Trophoblast cell (in vitro differentiated cells and primary cell): ENCODE measurements around the gene DLK2.
A peak's percentile ranks its signal among the peaks of the same experiment; 100 is the strongest.
"Not testable (repeated sequence)": the region's sequence is repeated elsewhere in the genome, so short reads cannot be mapped to it uniquely, and the experiment has no call there.

Experiments used
- DNase-seq, 2 donors: peaks; one replicate each; pipeline ENCODE4 v3.0.0-alpha.2; 2016
- H2AFZ ChIP-seq: 2 replicates; pipeline ENCODE4 v1.6.1; 2013; ENCODE audit warnings: low read length, moderate library complexity, mild to moderate bottlenecking; ENCODE audit not compliant: insufficient read depth, poor library complexity
- H2AK5ac ChIP-seq: 2 replicates; pipeline ENCODE4 v1.6.1; 2013; ENCODE audit warnings: mild to moderate bottlenecking, low read length
- H2BK120ac ChIP-seq: 2 replicates; pipeline ENCODE4 v1.6.1; 2013; ENCODE audit warnings: low read length, mild to moderate bottlenecking, moderate library complexity; ENCODE audit not compliant: insufficient read depth, poor library complexity
- H2BK12ac ChIP-seq: 2 replicates; pipeline ENCODE4 v1.6.1; 2013; ENCODE audit warnings: mild to moderate bottlenecking, low read length, moderate library complexity
- H2BK5ac ChIP-seq: 2 replicates; pipeline ENCODE4 v1.6.1; 2013; ENCODE audit warnings: low read length, low read depth, moderate library complexity, mild to moderate bottlenecking; ENCODE audit not compliant: poor library complexity
- H3K14ac ChIP-seq: 2 replicates; pipeline ENCODE4 v1.6.1; 2013; ENCODE audit warnings: mild to moderate bottlenecking, low read length
- H3K18ac ChIP-seq: 2 replicates; pipeline ENCODE4 v1.6.1; 2013; ENCODE audit warnings: mild to moderate bottlenecking, low read length
- H3K23ac ChIP-seq: 2 replicates; pipeline ENCODE4 v1.6.1; 2013; ENCODE audit warnings: low read length
- H3K27ac ChIP-seq: 2 replicates; pipeline ENCODE4 v1.5.1; 2013; ENCODE audit warnings: low read depth, mild to moderate bottlenecking, inconsistent platforms, low read length, moderate library complexity
- H3K27me3 ChIP-seq: 2 replicates; pipeline ENCODE4 v1.6.1; 2013; ENCODE audit warnings: inconsistent platforms, mild to moderate bottlenecking, low read length, moderate library complexity; ENCODE audit not compliant: insufficient read depth
- H3K36me3 ChIP-seq, 2 experiments: 1 replicate in 1 of 2; 2 replicates in 1 of 2; pipeline ENCODE4 v1.6.1; 2013; ENCODE audit warnings: low read length in 2 of 2, mild to moderate bottlenecking in 2 of 2, moderate library complexity in 1 of 2; ENCODE audit not compliant: insufficient read depth in 2 of 2, control insufficient read depth in 1 of 2
- H3K4ac ChIP-seq: 2 replicates; pipeline ENCODE4 v1.6.1; 2013; ENCODE audit warnings: low read depth, mild to moderate bottlenecking, low read length, moderate library complexity
- H3K4me1 ChIP-seq, 2 experiments: 1 replicate in 1 of 2; 2 replicates in 1 of 2; pipeline ENCODE4 v1.6.1; 2013; ENCODE audit warnings: low read length in 2 of 2, mild to moderate bottlenecking in 2 of 2, moderate library complexity in 1 of 2; ENCODE audit not compliant: insufficient read depth in 2 of 2, control insufficient read depth in 1 of 2
- H3K4me2 ChIP-seq: 2 replicates; pipeline ENCODE4 v1.6.1; 2013; ENCODE audit warnings: inconsistent platforms, mild to moderate bottlenecking, low read length, moderate library complexity
- H3K4me3 ChIP-seq: 2 replicates; pipeline ENCODE4 v1.5.1; 2013; ENCODE audit warnings: mild to moderate bottlenecking, low read depth, low read length, inconsistent platforms
- H3K79me1 ChIP-seq: one replicate; pipeline ENCODE4 v1.6.1; 2013; ENCODE audit warnings: low read length
- H3K79me2 ChIP-seq: 2 replicates; pipeline ENCODE4 v1.6.1; 2013; ENCODE audit warnings: low read length, mild to moderate bottlenecking; ENCODE audit not compliant: control insufficient read depth, insufficient read depth, poor library complexity
- H3K9ac ChIP-seq: 2 replicates; pipeline ENCODE4 v1.6.1; 2013; ENCODE audit warnings: mild to moderate bottlenecking, low read length
- H3K9me3 ChIP-seq: 2 replicates; pipeline ENCODE4 v1.6.1; 2013; ENCODE audit warnings: low read depth, mild to moderate bottlenecking, control low read depth, inconsistent platforms, low read length; ENCODE audit not compliant: insufficient read depth
- H4K12ac ChIP-seq: 2 replicates; pipeline ENCODE4 v1.6.1; 2013; ENCODE audit warnings: low read depth, mild to moderate bottlenecking, low read length, moderate library complexity
- H4K8ac ChIP-seq: 2 replicates; pipeline ENCODE4 v1.6.1; 2013; ENCODE audit warnings: low read depth, mild to moderate bottlenecking, low read length, moderate library complexity
- H4K91ac ChIP-seq: one replicate; pipeline ENCODE4 v1.6.1; 2013; ENCODE audit warnings: low read depth, mild to moderate bottlenecking, low read length, moderate library complexity
- WGBS: extraction: QIAGEN DNeasy Blood & Tissue Kit; methylation state at CpG from one replicate; pipeline ENCODE4 v1.1.7; 2013; ENCODE audit warnings: missing lambda C conversion rate; ENCODE audit not compliant: insufficient read length, insufficient coverage; ENCODE audit errors: extremely low coverage; 5-methylcytosine and 5-hydroxymethylcytosine counted together

The DLK2 gene

DNA sequence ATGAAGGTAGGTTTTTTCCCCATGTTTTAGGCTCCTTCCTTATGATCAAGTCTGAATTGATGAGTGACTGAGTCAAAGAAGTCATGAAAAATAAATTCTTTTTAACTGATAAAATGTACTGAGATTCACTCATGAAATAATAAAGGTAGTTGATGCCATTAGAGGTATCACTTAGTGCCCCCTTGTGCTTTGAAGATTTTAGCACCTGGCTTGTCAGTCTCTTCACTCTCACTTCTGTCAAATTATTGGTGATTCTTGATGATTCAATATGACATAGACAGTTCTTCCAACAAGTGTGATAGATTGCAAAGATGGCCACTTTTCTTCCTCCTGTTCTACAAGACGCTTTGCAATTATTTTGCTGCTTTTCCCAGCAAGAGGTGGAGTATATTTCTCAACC, 4.2 kb upstream of the DLK2 start:
- H3K4ac ChIP-seq = no peak overlapping the region
- H3K27ac ChIP-seq = no peak overlapping the region
- peaks cover 3 to 4% of the 10 kb centered on the region in 2 experiments for H3K4me1 ChIP-seq
- no peak overlapping the region for H3K9ac ChIP-seq
- no peak overlapping the region for H3K18ac ChIP-seq
- H3K9me3 ChIP-seq = peaks cover 2% of the 10 kb centered on the region
- H3K27me3 ChIP-seq = peaks cover 8% of the 10 kb centered on the region
- H3K4me3 ChIP-seq = no peak overlapping the region
- DNase-seq = no peak
- no peak overlapping the region for H2BK120ac ChIP-seq
- no peaks in the 10 kb centered on the region for H3K79me2 ChIP-seq
- H2BK12ac ChIP-seq = no peak overlapping the region
- H2BK5ac ChIP-seq = no peak overlapping the region
- H3K4me2 ChIP-seq = no peak overlapping the region
- no peak overlapping the region for H4K12ac ChIP-seq
- H2AK5ac ChIP-seq = no peak overlapping the region
- H3K36me3 ChIP-seq = no peaks in the 10 kb centered on the region
- H3K14ac ChIP-seq = no peak overlapping the region
- H2AFZ ChIP-seq = no peak overlapping the region
- no peak overlapping the region for H4K91ac ChIP-seq
- H3K23ac ChIP-seq = no peak overlapping the region
- no CpG with 5 or more reads among the region's 1 CpG for WGBS
- no peaks in the 10 kb centered on the region for H3K79me1 ChIP-seq
- H4K8ac ChIP-seq = no peak overlapping the region

DNA sequence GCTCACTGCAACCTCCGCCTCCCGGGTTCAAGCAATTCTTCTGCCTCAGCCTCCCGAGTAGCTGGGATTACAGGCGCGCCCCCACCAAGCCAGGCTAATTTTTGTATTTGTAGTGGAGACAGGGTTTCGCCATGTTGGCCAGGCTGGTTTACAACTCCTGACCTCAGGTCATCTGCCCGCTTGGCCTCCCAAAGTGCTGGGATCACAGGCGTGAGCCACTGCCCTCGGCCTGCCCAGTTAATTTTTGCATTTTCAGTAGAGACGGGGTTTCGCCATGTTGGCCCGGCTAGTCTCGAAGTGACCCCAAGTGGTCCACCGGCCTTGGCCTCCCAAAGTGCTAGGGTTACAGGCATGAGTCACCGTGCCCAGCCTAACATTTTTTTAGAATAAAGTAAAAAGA, 2.8 kb upstream of the DLK2 start:
- H2BK12ac ChIP-seq, H3K4ac ChIP-seq, H3K79me1 ChIP-seq, H3K79me2 ChIP-seq, H3K4me2 ChIP-seq, H3K23ac ChIP-seq, H2BK5ac ChIP-seq, H3K36me3 ChIP-seq, H3K4me1 ChIP-seq, H2BK120ac ChIP-seq, H3K18ac ChIP-seq, H2AK5ac ChIP-seq, H3K27me3 ChIP-seq, H3K9me3 ChIP-seq, H4K12ac ChIP-seq, H3K14ac ChIP-seq, H3K27ac ChIP-seq, H3K9ac ChIP-seq, H3K4me3 ChIP-seq, H4K8ac ChIP-seq, H4K91ac ChIP-seq, H2AFZ ChIP-seq: not testable (repeated sequence)
- DNase-seq = peak; percentile 30 to 56
- no CpG with 5 or more reads among the region's 15 CpGs for WGBS

DNA sequence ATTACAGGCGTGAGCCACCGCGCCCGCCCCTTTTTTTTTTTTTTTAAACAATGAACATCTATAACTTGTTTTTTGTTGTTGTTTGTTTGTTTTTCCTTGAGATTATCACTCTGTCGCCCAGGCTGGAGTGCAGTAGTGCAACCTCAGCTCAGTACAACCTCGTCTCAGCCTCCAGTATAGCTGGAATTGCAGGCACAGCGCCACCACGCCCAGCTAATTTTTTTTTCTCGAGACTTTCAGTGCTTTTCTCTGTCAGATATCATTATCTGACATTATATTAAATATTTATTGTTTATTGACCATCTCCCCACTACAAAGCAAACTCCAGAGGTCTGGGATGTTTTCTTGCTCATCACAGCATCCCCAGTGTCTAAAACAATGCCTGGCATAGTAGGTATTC, 2.3 kb upstream of the DLK2 start:
- H2AK5ac ChIP-seq = no peak overlapping the region
- H3K4ac ChIP-seq = no peak overlapping the region
- no peak overlapping the region for H3K23ac ChIP-seq
- H3K9me3 ChIP-seq = peaks cover 2% of the 10 kb centered on the region
- no peaks in the 10 kb centered on the region for H3K79me2 ChIP-seq
- WGBS = no CpG with 5 or more reads among the region's 9 CpGs
- H4K91ac ChIP-seq = no peak overlapping the region
- no peak overlapping the region for H3K27ac ChIP-seq
- no peak overlapping the region for H3K14ac ChIP-seq
- no peak overlapping the region for H2BK5ac ChIP-seq
- no peak overlapping the region for H3K4me3 ChIP-seq
- no peaks in the 10 kb centered on the region for H3K79me1 ChIP-seq
- peaks cover 8% of the 10 kb centered on the region for H3K27me3 ChIP-seq
- H2BK120ac ChIP-seq = no peak overlapping the region
- peaks cover 3 to 5% of the 10 kb centered on the region in 2 experiments for H3K36me3 ChIP-seq
- no peak overlapping the region for H2AFZ ChIP-seq
- no peak overlapping the region for H4K12ac ChIP-seq
- no peak overlapping the region for H3K4me2 ChIP-seq
- H4K8ac ChIP-seq = no peak overlapping the region
- H3K9ac ChIP-seq = no peak overlapping the region
- peaks cover 3 to 4% of the 10 kb centered on the region in 2 experiments for H3K4me1 ChIP-seq
- no peak overlapping the region for H2BK12ac ChIP-seq
- DNase-seq = peak; percentile 47 to 69
- no peak overlapping the region for H3K18ac ChIP-seq

DNA sequence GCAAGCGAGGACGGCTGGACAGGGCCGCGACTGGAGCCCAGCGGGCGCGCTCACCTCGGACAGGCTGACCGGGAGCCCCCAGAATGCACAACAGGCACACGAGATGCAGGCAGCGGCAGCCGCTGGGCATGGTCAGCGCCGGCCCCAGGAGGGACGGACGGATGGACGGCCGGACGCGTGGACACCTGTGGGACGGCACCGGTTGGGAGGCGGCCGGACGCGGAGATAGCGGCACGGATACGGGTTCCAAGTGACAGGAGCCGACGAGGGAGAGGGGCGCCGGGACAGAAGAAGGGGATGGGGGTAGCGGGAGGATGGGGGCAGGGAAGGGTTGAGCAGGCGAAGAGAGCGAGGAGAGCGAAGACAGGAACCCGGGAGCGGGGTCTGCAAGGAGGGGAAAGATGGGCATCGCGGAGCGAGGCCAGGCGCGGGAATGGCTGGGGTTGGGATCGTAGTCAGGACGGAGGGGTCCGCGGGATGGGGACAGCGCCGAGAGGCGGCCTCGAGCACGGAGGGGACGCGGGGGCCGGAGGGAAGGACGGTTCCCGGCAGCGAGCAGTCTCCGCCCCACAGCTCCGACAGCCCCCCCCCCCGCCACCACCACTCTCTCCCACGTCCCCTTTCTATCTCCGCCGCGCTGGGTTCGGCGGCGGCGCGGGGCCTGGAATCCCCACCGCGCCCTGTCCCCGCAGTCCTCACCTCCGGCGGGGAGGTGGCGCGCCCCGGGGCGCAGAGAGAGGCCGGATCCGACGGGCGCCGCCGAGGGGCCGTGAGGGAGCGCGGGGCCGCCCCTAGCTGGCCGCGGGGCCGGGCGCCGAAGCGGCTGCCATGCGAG, 435 bp downstream of the DLK2 start:
- no CpG with 5 or more reads among the region's 97 CpGs for WGBS
- peak overlapping the region; percentile 94 for H3K4me2 ChIP-seq

More for the DNA sequence above, 435 bp downstream of the DLK2 start:
- Histone ChIP-seq H2BK5ac (no peak overlapping the region), H2BK12ac (no peak overlapping the region), H2AK5ac (no peak overlapping the region), H3K27me3 (peaks cover 8% of the 10 kb centered on the region), H3K4ac (no peak overlapping the region), H2AFZ (peak overlapping the region; percentile 43), H3K23ac (no peak overlapping the region), H3K14ac (no peak overlapping the region), H3K36me3 (peaks cover 21 to 25% of the 10 kb centered on the region in 2 experiments), H3K4me3 (peak overlapping the region; percentile 75), H4K91ac (peak overlapping the region; percentile 22), H4K8ac (no peak overlapping the region), H3K18ac (no peak overlapping the region), H2BK120ac (no peak overlapping the region), H3K4me1 (peaks cover 3 to 4% of the 10 kb centered on the region in 2 experiments), H3K79me1 (no peaks in the 10 kb centered on the region), H3K79me2 (no peaks in the 10 kb centered on the region), H3K9ac (peak overlapping the region; percentile 57), H4K12ac (no peak overlapping the region), H3K9me3 (peaks cover under 1% of the 10 kb centered on the region), H3K27ac (no peak overlapping the region)
- peak; percentile 36 to 82 for DNase-seq
